NCI-H1092 treated with DMSO at 0.1 percent for 48 hours (cell line): ENCODE results near the gene C6orf132.

ENCODE experiments used
- DNase-seq: peaks from one replicate; lab custom pipeline; 2025; lab: John Stamatoyannopoulos, UW

C6orf132 gene

DNA sequence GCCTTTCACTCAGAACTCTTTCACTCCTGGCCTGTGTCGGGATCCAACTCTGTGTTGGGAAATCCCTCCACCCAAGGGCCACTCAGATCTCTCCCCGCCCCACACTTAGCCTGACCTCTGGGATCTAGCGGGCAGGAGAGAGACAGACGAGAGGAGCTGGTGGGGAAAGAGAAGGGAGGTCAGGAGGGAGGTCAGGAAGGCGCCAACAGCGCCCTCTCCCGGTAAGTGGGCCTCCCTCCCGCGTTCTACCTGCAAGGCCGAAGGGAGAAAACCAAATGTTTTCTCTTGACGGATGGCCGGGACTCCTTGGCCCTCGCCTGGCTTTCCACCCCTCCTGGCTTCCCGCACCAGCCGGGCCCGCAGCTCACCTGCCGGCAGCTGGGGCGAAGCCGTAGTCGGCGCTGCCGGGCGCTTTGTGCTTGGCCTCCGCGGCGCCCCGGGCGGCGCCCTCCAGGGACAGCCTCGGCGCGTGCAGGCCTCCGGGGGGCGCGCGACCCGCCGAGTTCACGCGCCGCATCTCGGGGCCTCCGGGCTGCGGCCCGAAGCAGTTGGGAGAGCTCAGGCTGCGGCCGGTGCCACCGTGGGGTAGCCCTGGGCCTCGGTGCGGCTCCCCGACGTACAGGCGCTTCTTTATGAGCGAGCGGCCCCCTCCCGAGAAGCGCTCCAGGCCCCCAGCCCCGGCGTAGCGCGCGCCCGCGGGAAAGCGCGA is 38.2 kb downstream of the C6orf132 start:
- no peak for DNase-seq

DNA sequence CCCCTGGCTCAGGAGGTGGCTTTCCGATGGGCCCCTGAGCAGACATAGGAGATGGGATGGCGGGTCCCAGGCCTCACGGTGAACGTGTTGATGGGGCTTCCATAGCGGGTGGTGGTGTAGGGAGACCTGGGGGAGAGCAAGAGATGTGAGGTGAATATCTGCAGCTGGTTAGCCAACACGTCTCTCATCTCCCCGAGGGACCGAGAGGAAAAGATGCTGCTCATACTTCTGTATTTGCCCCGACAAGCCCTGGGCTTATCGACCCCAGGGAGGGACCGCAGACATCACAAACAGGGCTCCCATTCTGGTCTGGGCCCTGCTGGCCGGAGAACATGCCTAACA is 38.7 kb downstream of the C6orf132 start:
- DNase-seq, result no peak

DNA sequence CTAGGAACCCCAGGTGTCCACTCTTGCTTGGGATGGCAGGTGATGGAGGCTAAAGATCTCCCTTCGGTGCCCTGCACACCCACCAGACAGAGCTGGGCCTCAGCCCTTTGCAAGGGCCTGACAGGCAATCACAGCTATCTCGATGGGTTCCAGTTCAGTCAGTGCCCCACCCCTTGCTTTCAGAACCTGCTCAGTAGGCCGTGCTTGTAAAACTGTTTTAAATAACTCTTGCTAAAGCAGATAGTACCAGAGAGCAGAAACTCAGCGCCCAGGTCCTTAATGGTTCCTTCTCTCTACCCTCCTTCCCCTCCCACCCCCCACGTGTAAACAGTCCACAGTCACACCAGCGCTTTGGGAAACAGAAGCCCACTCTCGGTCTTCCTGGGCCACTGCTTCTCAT is 39.2 kb downstream of the C6orf132 start:
- DNase-seq, result no peak

DNA sequence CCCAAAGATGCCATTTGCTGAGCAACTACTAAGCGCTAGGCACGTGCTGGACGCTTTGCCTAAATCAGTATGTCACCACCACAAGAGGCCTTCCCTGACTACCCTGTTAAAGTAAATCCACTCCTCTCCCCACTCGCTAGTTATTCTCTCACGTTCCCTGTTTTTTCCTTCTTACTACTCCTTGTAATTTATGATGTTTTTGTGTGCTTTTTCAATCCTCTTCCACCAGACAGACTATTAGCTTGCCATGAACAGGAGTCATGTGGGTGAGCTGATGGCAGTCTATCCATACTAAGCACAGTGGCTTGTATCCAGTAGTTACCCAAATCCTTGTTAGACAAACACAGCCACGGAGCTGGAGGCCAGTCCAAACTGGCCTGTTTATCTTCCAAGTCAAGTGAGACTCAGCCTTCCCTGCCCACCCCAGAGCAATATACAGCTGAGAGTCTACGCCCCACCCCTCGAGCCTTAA is 41.2 kb downstream of the C6orf132 start:
- no peak for DNase-seq

DNA sequence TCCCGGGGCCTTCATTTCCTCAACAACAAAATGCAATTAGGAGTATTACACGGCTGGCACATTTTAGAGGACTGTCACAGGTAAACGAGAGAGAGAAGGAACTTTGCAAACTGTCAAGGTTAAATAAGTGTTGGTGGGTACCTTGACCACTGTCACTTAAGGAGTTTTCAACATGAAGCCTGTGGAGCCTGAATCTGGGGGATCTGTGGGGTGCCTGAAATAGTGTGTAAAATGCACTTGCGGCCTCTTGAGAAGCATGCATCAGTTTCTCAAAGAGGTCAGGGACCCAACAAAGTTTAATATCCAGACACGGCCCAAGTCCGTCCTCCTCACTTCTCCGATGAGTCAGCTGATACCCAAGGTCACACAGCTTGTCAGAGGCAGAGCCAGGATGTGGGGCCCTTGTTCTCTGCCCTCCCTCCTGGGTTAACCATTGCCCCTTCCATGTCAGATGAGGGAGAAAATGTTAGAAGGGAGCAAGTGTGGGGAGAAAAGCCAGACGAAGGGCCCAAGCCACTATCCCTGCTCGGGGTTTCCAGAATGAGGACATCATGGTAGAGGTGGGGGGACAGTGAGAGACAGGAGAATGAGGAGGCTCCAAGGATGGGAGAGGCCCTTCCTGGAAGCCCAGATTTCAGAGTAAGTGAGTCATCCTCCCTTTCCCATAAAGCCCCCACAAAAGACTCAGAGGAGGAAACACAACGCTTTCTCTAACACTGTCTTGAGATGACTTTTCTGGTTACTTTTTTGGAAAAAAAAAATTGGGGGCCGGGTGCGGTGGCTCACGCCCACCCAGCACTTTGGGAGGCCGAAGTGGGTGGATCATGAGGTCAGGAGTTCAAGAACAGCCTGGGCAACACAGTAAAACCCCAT is 42.2 kb downstream of the C6orf132 start:
- no peak for DNase-seq

DNA sequence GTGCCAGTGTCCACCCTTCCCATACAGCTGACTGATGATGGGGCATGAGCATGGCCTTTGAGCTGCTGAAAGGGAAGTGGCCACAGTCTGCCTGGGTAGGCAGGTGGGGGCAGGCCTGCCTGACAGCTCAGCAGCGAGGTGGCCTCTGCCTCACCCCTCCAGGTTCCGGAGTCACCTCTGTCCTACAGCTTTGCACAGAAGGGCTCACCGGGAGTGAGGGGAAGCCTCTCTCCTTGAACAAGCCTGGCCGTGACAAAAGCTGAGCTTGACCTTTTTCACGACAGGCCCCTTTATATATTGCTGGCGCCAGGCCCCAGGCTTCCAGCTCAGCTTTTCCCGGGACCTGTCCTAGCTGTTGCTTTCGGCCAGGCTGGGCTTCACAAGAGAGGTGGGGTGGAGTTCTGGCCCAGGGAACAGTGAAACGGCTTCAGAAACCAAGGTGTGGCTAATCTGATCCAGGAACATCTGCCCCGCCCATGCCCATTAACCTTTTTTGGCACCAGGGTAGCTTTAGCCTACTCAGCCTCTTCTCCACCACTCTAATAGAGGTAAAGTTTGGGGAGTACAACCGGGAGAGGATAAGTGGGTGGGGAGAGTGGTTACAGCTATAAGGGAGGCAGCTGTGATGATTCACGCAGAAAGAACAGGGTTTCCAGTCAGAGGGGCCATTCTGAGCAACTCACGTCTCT is 42.9 kb downstream of the C6orf132 start:
- DNase-seq, result no peak

DNA sequence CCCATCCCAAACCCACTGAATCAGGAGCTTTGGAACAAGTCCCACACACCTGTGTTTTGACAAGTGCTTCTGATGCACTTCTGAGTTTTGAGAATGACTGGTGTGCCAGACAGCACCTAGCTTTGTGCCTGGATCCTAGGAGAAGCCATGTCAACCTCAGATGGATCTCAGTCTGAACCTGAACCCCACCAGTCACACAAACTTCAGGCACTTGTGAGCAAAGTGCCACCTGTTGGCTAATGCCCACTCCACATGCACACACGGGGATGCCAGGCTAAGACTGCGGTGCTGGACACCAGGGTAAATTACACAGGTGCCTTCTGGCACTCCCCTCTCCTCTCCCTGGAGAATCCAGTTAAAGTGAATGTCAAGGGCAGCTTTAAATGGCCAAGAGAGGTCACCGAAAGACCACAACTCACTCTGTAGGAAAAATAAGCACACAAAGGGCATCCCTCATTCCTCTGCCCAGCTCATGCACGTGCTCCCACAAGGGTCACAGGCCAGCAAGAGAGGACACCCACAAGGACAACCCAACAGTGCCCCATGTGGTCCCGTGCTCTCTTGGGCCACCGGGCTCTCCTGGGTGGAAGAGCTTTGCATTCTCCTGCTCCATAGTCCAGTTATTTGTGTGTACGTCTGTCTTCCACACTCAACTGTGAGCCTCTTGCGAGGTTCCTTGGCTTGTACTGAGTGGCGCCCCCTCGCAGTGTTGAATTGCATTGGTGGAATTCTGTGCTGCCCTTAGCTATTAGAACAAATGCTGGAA is 46.5 kb downstream of the C6orf132 start:
- no peak for DNase-seq

DNA sequence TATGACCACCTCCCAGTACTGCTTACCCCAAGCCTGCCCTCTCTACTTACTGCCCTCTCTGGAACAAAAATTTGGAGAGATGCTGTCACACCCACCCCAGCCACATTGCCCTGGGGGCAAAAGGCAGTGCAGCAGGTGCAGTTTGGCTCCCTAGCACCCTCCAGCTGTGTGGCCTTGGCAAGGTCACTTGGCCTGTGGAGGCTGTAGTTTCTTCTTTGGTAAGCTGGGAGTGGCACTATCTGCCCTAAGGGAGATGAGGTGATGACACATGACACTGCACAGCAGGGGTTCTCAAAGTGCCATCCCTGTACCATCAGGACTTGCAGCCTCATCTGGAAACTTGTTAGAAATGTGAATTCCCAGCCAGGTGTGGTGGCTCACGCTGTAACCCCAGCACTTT is 47.3 kb downstream of the C6orf132 start:
- no peak for DNase-seq

DNA sequence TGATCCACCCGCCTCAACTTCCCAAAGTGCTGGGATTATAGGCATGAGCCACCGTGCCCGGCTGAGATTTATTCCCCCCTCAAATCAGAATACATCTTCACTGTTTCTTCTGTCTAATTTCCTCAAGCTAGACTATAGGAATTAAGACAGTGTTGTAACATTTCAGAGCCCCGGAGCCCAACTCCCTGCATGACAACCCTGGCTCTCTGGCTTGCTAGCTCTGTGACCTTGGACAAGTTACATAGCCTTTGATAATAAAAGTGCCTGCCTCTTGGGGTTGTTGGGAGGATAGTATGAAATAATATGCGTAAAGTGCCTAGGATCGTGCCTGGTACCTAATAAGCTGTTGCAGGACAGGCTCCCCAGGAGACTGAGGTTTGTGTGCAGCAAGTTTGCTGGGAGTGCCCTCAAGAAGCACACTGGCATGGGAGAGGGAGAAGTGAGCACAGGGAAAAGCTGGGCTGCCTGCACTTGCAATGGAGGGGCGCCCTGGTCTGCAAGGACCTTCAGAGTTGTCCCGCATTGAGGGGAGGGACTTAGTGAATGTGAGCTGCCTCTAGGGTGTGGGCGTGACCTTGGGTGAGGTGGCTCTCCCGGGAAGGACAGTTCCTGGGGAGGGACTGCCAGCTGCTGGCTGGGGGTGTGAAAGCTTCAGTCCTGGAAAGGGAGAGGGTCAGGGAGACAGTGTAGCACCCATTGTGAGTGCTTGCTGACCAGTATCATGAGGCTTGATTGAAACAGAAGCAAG is 48.7 kb downstream of the C6orf132 start:
- DNase-seq, result no peak

DNA sequence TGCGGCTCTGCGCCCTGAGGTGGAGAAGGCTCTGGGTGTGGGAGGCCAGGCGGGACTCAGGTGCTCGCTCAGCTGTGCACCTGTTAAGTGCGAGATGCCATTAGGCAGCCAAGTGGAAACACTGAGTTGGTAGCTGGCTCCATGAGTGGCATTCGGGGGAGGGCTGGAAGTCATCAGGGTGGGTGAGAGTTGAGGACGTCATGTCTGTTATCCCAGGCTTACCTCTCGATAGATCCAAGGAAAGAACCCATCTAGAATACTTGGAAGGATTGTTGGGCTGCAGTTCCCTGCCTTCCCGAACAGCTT is 50.7 kb downstream of the C6orf132 start:
- DNase-seq, result no peak

DNA sequence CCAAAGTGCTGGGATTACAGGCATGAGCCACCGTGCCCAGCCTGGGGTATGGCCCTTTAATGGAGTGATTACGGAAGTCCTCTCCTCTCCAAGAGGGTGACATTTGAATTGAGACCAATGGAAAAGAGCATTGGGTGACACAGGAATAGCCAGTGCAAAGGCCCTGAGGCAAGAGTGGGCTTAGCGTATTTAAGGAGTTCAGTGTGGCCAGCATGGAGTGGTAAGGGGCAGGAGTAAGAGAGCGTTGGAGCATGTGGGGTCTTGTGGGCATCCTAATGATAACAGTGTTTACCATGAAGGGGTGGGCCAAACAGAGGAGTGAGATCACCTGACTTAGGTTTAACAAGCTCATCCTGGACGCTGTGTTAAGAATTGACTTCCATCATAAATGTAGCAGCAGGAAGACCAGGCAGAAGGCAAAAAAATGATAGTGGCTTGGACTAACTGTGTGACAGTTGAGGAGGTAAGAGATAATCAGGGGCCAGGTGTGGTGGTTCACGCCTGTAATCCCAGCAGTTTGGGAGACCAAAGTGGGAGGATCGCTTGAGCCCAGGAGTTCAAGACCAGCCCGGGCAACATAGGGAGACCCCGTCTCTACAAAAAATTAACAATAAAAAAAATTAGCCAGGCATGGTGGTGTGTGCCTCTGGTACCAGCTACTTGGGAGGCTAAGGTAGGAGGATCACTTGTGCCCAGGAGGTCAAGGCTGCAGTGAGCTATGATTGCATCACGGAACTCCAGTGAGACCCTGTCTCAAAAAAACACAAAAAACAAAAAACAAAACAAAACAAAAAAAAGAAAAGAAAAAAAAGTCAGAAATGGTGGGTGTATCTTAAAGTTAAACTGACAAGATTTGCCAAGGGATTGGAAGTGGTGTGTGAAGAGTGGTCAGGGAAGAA is 51.4 kb downstream of the C6orf132 start:
- no peak for DNase-seq

DNA sequence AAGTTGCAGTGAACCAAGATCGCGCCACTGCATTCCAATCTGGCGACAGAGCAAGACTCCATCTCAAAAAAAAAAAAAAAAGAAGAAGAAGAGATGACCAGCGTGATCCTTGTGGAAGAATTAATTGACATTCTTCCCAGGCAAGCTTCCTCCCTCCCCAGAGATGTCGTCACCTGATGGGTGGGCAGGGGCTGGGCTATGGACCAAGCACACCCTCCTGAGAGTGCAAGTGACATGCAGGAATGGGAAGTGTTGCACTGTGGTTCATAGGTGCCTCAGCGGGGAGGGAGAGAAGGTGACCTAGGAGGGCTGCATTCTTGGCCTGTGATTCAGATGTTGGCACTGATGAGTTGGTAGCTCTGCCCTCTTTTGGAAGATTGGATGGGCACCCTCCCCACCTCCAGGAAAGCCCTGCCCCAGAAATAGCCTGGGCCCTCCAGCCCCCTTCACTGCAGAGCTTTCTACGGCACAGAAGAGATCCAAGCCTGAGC is 54.3 kb downstream of the C6orf132 start:
- no peak for DNase-seq

DNA sequence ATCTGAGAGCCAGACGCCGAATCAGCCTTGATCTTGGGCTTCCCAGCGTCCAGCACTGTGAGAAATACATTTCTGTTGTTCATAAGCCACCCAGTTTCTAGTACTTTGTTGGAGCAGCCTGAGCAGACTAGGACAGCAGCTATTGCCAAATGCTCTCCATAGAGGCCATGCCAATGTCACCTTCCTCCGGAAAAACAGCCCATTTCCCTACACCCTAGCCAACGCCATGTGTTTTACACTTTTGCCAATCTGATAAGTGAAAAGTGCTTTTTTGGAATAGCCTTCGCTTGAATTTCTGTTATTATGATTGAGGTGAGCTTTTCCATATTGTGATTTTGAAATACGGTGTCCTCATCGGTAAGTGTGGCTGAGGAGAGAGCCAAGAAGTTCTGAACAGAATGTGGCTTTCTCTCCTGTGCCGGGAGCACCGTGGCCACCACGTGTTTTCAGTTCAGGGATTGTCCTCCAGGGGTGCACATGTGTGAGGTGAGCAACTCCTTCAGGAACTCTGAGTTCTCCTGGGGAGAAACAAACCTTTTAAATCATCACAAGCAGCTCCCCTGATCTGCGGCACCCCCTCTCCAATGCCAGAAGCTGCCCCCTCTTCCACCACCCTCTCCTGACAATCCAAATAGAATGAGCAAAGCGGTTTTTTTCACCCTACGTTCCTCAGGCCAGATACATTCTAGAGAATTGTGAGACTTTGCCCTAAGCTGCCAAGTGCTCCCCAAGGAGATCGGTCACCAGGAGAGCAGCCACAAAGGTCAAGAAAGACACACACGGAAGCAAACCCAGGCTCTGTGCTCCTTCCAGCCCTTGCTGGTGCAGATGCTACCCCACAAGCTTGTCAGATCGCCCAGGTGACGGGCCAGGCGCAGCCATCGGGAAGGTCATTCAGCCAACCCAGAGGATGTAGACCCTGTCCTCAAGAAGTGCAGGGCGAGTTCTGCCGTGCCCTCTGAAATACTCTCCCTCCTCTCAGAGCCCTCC is 56.1 kb downstream of the C6orf132 start:
- no peak for DNase-seq

DNA sequence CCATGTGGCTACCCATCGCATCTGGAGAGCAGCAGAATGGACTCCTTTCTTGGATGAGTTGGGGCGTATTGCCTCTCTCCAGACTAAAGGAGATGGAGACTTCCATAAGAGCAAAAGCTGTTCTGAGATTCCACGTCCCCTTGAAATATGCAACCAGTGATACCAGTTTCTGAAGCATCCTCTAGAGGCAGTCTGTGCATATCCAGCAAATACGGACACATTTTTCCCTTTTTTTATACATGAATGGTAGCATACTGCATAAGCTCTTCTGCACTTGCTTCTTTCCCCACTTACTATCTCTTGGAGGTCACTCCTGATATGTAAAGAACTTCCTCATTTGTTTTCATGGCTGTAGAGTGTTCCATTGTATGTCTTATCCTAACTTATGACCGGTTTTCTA is 57.5 kb downstream of the C6orf132 start:
- no peak for DNase-seq

DNA sequence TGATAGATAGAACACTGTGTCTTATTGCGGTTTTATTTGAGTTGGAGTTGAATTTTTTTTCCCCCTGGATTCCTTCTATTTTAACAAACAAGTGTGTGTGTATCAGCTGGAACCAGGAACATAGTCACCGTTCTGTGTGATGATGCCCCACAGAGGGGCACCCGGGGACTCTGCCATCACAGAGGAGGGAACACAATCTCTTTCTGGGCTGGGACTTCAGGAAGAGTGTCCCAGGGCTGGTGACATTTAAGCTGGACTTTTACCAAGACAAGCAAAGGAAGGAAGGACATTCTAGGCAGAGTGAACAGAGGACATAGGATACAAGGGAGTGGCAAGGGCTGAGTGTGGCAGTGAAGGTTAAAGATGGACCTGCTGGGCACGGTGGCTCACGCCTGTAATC is 58.9 kb downstream of the C6orf132 start:
- DNase-seq, result no peak

DNA sequence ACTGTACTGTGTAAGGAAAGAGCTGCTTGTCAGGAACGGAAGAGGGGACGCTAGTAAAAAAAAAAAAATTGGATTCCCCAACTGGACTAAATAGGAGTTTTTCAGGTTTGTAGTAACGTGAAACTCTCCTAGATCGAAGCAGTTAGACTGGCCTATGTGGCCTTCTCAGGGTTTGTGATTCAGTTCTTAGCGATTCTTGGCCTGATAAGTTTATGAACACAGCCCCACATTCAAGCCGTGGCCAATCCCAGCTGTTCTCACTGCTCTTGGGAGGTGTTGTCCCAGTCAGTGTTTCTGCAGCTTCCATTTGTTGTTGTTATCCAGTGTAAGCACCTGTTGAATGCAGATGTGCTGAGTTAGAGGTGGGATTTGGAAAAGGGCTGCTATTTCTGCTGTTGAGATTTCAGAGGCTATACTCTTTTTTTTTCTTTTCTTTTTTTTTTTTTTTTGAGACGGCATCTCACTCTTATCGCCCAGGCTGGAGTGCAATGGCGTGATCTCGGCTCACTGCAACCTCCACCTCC is 62.4 kb downstream of the C6orf132 start:
- DNase-seq, result no peak

DNA sequence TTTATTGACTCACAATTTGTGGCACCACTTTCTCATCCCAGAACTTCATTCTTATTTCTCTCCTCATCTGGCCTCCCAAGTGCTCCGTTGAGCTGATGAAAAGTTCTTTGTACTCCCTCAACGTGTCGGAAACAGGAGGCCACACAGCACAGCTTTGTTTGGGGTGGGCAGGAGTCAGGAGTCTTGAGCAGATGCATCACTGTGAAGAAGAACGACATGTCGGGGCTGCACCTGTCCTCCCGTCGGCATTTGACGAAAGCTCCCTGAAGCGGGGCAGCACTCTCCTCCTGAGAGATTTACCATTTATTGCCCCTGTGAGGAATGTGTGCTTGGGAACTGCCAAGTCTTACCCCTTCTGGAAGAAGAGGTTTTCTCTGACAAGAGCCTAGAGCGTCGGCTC is 64.0 kb downstream of the C6orf132 start:
- DNase-seq, result no peak

DNA sequence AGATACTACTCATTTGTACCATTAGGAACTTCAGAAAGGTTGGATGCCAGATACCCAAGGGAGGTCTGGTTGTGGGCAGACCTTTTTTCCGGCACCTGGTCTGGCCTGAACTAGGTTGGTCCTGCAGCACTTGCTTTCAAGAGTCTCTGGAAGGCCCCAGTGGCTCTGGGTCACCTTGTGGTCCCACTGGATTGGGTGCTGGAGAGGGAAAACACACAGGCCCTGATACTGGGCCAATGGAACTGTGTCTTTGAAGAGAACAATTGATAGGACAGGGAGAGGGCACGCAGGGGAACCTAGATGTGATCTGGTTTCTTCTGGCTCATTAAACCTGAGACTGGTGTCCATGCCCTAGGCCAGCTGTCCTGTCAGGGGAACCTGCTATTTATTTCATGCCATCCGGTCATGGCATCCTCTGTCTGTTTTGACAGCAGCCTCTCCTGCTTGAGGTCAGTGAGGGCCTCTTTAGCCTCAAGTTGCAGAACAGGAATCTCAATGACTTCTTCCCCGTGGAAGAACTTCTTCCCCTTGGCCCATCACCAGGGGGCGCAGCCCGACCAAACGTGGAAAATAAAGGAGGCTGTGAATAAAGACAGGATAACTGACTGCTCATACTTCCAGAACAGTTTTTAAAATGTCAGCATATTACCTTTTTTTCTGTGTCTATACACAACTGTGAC is 67.1 kb downstream of the C6orf132 start:
- DNase-seq, result peak; percentile 45
